Esophagus muscularis mucosa (tissue), 4 donors: ENCODE data around the gene DYNC2LI1. TPM values are rescaled to one million over a fixed set of nuclear protein-coding genes. Genes with fewer than 3 reads are reported as not detected.

ENCODE experiments used
- DNase-seq: peaks from one replicate; pipeline ENCODE4 v3.0.0-alpha.2; 2017; ENCODE audit errors: extremely low spot score
- H3K27ac ChIP-seq, 4 donors: fragments of 200-600 bp; sonication (generic); replicated peaks in 1 of 4; 1 replicate in 3 of 4; 2 replicates in 1 of 4; pipeline ENCODE4 v1.5.1; 2016 to 2019; ENCODE audit warnings: mild to moderate bottlenecking in 1 of 4
- H3K27me3 ChIP-seq, 4 donors: fragments of 200-600 bp; sonication (generic); one replicate each; pipeline versions ENCODE4 v1.5.1 to v1.6.0; 2016 to 2019
- H3K36me3 ChIP-seq, 4 donors: fragments of 200-600 bp; sonication (generic); one replicate each; pipeline ENCODE4 v1.5.1; 2016 to 2019
- H3K4me1 ChIP-seq, 4 donors: fragments of 200-600 bp; sonication (generic); one replicate each; pipeline ENCODE4 v1.5.1; 2016 to 2019
- H3K4me3 ChIP-seq, 4 donors: fragments of 200-600 bp; sonication (generic); 1 replicate in 2 of 4; 2 replicates in 2 of 4; pipeline ENCODE4 v1.5.1; 2016 to 2019; ENCODE audit warnings: mild to moderate bottlenecking in 4 of 4, moderate library complexity in 1 of 4
- H3K9me3 ChIP-seq, 4 donors: fragments of 200-600 bp; sonication (generic); 1 replicate in 3 of 4; 2 replicates in 1 of 4; pipeline ENCODE4 v1.5.1; 2016 to 2019
- CTCF ChIP-seq, 3 experiments: fragments of 200-600 bp in 2 of 3; fragments of 450-650 bp in 1 of 3; sonication (generic) in 2 of 3; IDR thresholded peaks; one replicate each; pipeline ENCODE4 v1.5.1; 2017 to 2019; ENCODE audit warnings: antibody characterized with exemption in 3 of 3, mild to moderate bottlenecking in 2 of 3, moderate library complexity in 1 of 3
- EP300 ChIP-seq: sonication (generic); formaldehyde crosslinking; IDR thresholded peaks from one replicate; pipeline ENCODE4 v1.6.1; 2017; ENCODE audit warnings: antibody characterized with exemption
- POLR2A ChIP-seq: fragments of 450-650 bp; IDR thresholded peaks from one replicate; pipeline ENCODE4 v1.6.1; 2017; ENCODE audit warnings: antibody characterized with exemption, moderate library complexity, mild to moderate bottlenecking, low read depth
- POLR2AphosphoS5 ChIP-seq, 2 donors: sonication (generic); formaldehyde crosslinking; IDR thresholded peaks; one replicate each; pipeline ENCODE4 v1.6.1; 2017; ENCODE audit warnings: antibody characterized with exemption in 2 of 2
- WGBS: methylation state at CpG from one replicate; pipeline ENCODE4 v1.1.5; 2018; 5-methylcytosine and 5-hydroxymethylcytosine counted together
- intact Hi-C: fragments of 100-400 bp; cut with DNase I; formaldehyde crosslinking; loops from one replicate; pipeline ENCODE4 v1.15.1; 2023
- total RNA-seq, 4 donors: library from RNA; depleted of rRNA; stranded (reverse); fragments of >200 nt; gene quantifications; one replicate each; pipeline versions ENCODE4 v1.1.0 to v1.2.1, GENCODE V29; 2016

Gene DYNC2LI1
- total RNA-seq, 4 donors from 2014 or later: 15.6 to 19.1 (median 17.7) TPM

- Histone ChIP-seq H3K9me3 (no peaks in the 10 kb centered on the region), H3K27ac (peak overlapping the region; percentile 81 to 90 (median 86)), H3K27me3 (no peaks in the 10 kb centered on the region), H3K4me1 (peaks cover 7 to 13% (median 10%) of the 10 kb centered on the region in 4 donors), H3K36me3 (peaks cover 0 to 24% (median 9%) of the 10 kb centered on the region in 4 donors), H3K4me3 (peak overlapping the region; percentile 69 to 74 (median 70))
- 33% methylated on average over 7 of the region's 7 CpGs for WGBS
- intact Hi-C loops: loop anchor here (5.0 kb wide), 1 partner anchor 162 kb away; no protein-coding TSS in a partner anchor
- no peak for DNase-seq
- TF ChIP-seq EP300: no peak
- TF ChIP-seq POLR2A: no peak
- no peak for TF ChIP-seq POLR2AphosphoS5 (IDR thresholded peaks at IDR 0.05)
- no peak for TF ChIP-seq CTCF (IDR thresholded peaks at IDR 0.05)
Observed at GRCh38 chr2:43774617-43775016, 778 bp downstream of the DYNC2LI1 start.

- no peak for DNase-seq
- no peak overlapping the region for H3K27ac ChIP-seq
- intact Hi-C loops: no loop called here
- peaks cover 7 to 13% (median 10%) of the 10 kb centered on the region in 4 donors for H3K4me1 ChIP-seq
- TF ChIP-seq EP300 (no peak), POLR2AphosphoS5 (IDR thresholded peaks at IDR 0.05) (no peak), POLR2A (no peak)
- no peaks in the 10 kb centered on the region for H3K9me3 ChIP-seq
- H3K4me3 ChIP-seq: no peak overlapping the region
- WGBS: 72% methylated on average over 1 of the region's 1 CpG
- no peaks in the 10 kb centered on the region for H3K27me3 ChIP-seq
- peaks cover 0 to 30% (median 14%) of the 10 kb centered on the region in 4 donors for H3K36me3 ChIP-seq
Observed at GRCh38 chr2:43776324-43776723, 2.5 kb downstream of the DYNC2LI1 start.

- no peak for DNase-seq
- Histone ChIP-seq H3K27me3 (no peaks in the 10 kb centered on the region), H3K4me3 (no peak overlapping the region), H3K4me1 (peaks cover 7 to 13% (median 10%) of the 10 kb centered on the region in 4 donors), H3K9me3 (no peaks in the 10 kb centered on the region), H3K27ac (no peak overlapping the region), H3K36me3 (peaks cover 0 to 30% (median 14%) of the 10 kb centered on the region in 4 donors)
- WGBS: 92% methylated on average over 8 of the region's 8 CpGs
- intact Hi-C loops: no loop called here
- TF ChIP-seq EP300: no peak
- TF ChIP-seq POLR2AphosphoS5 (IDR thresholded peaks at IDR 0.05): no peak
- TF ChIP-seq POLR2A: no peak
- TF ChIP-seq CTCF (IDR thresholded peaks at IDR 0.05): no peak
Observed at GRCh38 chr2:43777306-43777926, 3.6 kb downstream of the DYNC2LI1 start.

GRCh38 chr2:43778233-43778632, 4.4 kb downstream of the DYNC2LI1 start:
- Histone ChIP-seq H3K4me1 (peaks cover 7 to 13% (median 10%) of the 10 kb centered on the region in 4 donors), H3K9me3 (no peaks in the 10 kb centered on the region), H3K4me3 (no peak overlapping the region), H3K36me3 (peaks cover 0 to 30% (median 14%) of the 10 kb centered on the region in 4 donors), H3K27me3 (no peaks in the 10 kb centered on the region), H3K27ac (no peak overlapping the region)
- intact Hi-C loops: no loop called here
- no peak for TF ChIP-seq EP300
- TF ChIP-seq POLR2AphosphoS5 (IDR thresholded peaks at IDR 0.05): no peak
- no peak for TF ChIP-seq POLR2A
- no peak for TF ChIP-seq CTCF (IDR thresholded peaks at IDR 0.05)
- no peak for DNase-seq
- 90% methylated on average over 8 of the region's 8 CpGs for WGBS

- no peak overlapping the region for H3K4me3 ChIP-seq
- H3K27ac ChIP-seq: peak overlapping the region in 2 of 4 donors; percentile 5 to 28
- no peaks in the 10 kb centered on the region for H3K27me3 ChIP-seq
- TF ChIP-seq POLR2A (no peak), EP300 (no peak)
- intact Hi-C loops: no loop called here
- H3K9me3 ChIP-seq: no peaks in the 10 kb centered on the region
- DNase-seq: no peak
- H3K36me3 ChIP-seq: peaks cover 0 to 52% (median 24%) of the 10 kb centered on the region in 4 donors
- H3K4me1 ChIP-seq: peaks cover 0 to 49% (median 23%) of the 10 kb centered on the region in 4 donors
Observed at GRCh38 chr2:43787895-43788294, 14.1 kb downstream of the DYNC2LI1 start.
